GM19099 (cell line): ENCODE results near the gene PUS1.

Experiments used
- POLR2A ChIP-seq: IDR thresholded peaks from 3 replicates; pipeline ENCODE4 v1.6.1; 2011; ENCODE audit warnings: low read depth; ENCODE audit not compliant: insufficient read length; ENCODE audit errors: extremely low read depth

PUS1 gene

GRCh38 chr12:131988054-131988796 lies 59.1 kb downstream of the PUS1 start:
- TF ChIP-seq POLR2A: no peak

- TF ChIP-seq POLR2A: no peak
Observed at GRCh38 chr12:131989021-131989420, 59.9 kb downstream of the PUS1 start.

DNA sequence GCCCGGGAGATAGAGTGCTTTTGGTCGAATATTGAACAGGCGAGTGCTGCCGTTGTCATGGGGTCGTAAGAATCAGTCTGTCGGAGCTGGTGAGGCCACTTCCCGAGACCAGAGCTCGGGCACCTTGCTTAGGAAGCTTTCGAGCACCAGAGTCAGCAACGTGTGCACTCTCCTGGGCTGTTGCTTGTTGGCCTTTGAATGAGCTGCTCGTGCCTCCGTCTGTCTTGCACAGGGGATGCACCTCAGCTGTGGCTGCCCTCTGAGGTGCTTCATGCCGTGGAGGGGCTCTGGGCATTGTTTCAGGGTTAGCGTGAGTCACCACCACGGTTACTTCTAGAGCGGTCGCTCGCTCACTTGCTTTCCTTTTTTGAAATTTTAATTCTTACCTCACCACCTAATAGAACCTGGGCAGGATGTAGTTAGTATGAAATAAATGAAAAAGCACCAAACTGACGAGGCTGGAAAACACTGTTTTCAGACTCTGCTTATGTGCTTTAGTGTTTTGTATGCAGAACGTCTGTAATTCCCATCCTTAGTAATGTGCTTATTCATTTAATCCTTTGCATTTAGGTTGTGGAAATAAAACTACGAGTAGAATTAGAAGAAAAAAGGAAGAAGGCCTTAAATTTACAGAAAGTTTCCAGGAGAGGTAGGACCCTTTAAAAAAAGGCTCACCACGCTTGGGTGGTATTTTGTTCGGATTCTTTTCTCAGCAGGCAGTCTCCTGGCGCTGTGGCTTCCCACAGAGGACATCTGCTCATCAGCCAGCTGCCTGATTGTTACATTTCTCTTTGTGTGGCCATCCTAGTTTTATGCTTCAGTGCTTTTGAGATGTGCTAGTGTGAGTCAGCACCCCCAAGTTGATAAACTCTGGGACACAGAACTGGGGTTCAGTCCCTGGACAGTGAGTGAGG lies 61.2 kb downstream of the PUS1 start:
- no peak for TF ChIP-seq POLR2A

DNA sequence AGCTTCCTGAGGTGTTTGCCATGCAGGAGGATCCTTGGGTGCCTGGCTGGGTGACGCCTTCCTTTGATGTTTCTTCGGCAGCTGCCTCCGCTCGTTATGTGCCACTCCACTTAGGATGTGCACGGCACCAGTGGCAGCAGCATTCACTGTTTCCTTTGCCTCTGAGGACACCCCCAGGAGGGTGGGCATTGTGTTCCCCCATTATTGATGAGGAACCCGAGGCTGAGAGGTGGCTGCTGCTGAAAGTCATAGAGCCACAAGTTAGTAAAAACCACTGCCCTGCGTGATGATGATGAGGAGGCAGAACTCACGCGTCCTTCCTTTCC lies 61.9 kb downstream of the PUS1 start:
- no peak for TF ChIP-seq POLR2A

DNA sequence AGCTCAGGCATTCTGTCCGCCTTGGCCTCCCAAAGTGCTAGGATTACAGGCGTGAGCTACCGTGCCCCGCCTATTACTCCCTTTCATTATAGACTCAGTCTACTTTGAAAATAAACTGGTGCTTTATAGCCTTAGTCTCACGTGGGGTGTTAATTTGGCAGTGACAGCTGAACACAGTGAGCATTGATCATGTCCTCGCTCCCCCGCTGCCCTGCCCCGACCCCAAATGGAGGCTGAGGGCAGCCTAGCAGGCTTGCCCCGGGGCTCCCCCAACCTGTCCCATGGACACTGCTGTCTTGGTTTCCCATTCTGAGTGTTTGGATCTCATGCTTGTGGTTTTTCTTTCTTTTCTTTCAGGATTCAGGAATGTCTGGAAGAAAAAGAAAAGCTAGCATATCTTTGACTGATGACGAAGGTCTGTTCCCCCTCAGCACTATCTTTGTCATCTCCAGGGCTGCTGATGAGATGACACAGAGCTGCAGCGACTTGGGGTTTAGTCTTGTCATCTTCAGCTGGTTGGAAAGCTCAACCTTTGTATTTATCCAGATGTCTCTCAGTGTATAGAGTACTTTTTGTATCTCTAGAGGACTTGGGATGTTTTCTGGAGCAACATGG lies 62.8 kb downstream of the PUS1 start:
- TF ChIP-seq POLR2A: no peak

GRCh38 chr12:131994589-131994988 lies 65.5 kb downstream of the PUS1 start:
- TF ChIP-seq POLR2A: no peak
